HEK293T (cell line): ENCODE results near the gene MYLK4.

Experiments
- CTCF ChIA-PET: fragments of 350-600 bp; formaldehyde crosslinking; extraction: SDS; loops from one replicate; lab custom pipeline; 2021; ENCODE audit warnings: antibody characterized with exemption, inconsistent platforms; lab: Yijun Ruan, JAX
- POLR2A ChIA-PET: fragments of 350-600 bp; formaldehyde crosslinking; extraction: SDS; loops from one replicate; lab custom pipeline; 2020; ENCODE audit warnings: antibody characterized with exemption, inconsistent platforms; lab: Yijun Ruan, JAX
- DNase-seq: peaks from one replicate; pipeline ENCODE4 v3.0.0; 2012; ENCODE audit warnings: mixed read lengths; ENCODE audit errors: extremely low spot score
- ARNT ChIP-seq: fragments of 450-650 bp; IDR thresholded peaks from 2 replicates; pipeline ENCODE4 v1.6.1; 2017; ENCODE audit warnings: mild to moderate bottlenecking
- BHLHE40 ChIP-seq: fragments of 450-650 bp; IDR thresholded peaks from 2 replicates; pipeline ENCODE4 v1.6.1; 2016; ENCODE audit warnings: mild to moderate bottlenecking, moderate library complexity, borderline replicate concordance
- CTBP1 ChIP-seq: fragments of 450-650 bp; IDR thresholded peaks from 2 replicates; pipeline ENCODE4 v1.6.1; 2016; ENCODE audit warnings: borderline replicate concordance
- ELF4 ChIP-seq: fragments of 450-650 bp; IDR thresholded peaks from 2 replicates; pipeline ENCODE4 v1.6.1; 2017; ENCODE audit warnings: antibody characterized with exemption
- FOXA1 ChIP-seq: fragments of 450-650 bp; IDR thresholded peaks from 2 replicates; pipeline ENCODE4 v1.6.1; 2016; ENCODE audit warnings: mild to moderate bottlenecking
- FOXK2 ChIP-seq: fragments of 450-650 bp; IDR thresholded peaks from 2 replicates; pipeline ENCODE4 v1.6.1; 2016; ENCODE audit warnings: mild to moderate bottlenecking
- FOXM1 ChIP-seq: fragments of 450-650 bp; IDR thresholded peaks from 2 replicates; pipeline ENCODE4 v1.6.1; 2017; ENCODE audit warnings: mild to moderate bottlenecking, borderline replicate concordance
- HDGF ChIP-seq: fragments of 450-650 bp; IDR thresholded peaks from 2 replicates; pipeline ENCODE4 v1.6.1; 2017; ENCODE audit warnings: antibody characterized with exemption, borderline replicate concordance
- L3MBTL2 ChIP-seq: fragments of 450-650 bp; conservative IDR thresholded peaks from 2 replicates; pipeline ENCODE4 v1.6.1; 2016; ENCODE audit warnings: mild to moderate bottlenecking
- LEF1 ChIP-seq: fragments of 450-650 bp; IDR thresholded peaks from 2 replicates; pipeline ENCODE4 v1.6.1; 2017; ENCODE audit warnings: mild to moderate bottlenecking, borderline replicate concordance
- NFRKB ChIP-seq: fragments of 450-650 bp; IDR thresholded peaks from 2 replicates; pipeline ENCODE4 v1.6.1; 2016; ENCODE audit warnings: mild to moderate bottlenecking, moderate library complexity
- PKNOX1 ChIP-seq: fragments of 450-650 bp; IDR thresholded peaks from 2 replicates; pipeline ENCODE4 v1.6.1; 2016
- SP1 ChIP-seq: fragments of 450-650 bp; IDR thresholded peaks from 2 replicates; pipeline ENCODE4 v1.6.1; 2017
- SUZ12 ChIP-seq: fragments of 450-650 bp; IDR thresholded peaks from 2 replicates; pipeline ENCODE4 v1.6.1; 2016; ENCODE audit warnings: mild to moderate bottlenecking
- TARDBP ChIP-seq: fragments of 450-650 bp; IDR thresholded peaks from 2 replicates; pipeline ENCODE4 v1.6.1; 2016
- ZNF384 ChIP-seq: fragments of 450-650 bp; IDR thresholded peaks from 2 replicates; pipeline ENCODE4 v1.6.1; 2016

The MYLK4 gene

DNA sequence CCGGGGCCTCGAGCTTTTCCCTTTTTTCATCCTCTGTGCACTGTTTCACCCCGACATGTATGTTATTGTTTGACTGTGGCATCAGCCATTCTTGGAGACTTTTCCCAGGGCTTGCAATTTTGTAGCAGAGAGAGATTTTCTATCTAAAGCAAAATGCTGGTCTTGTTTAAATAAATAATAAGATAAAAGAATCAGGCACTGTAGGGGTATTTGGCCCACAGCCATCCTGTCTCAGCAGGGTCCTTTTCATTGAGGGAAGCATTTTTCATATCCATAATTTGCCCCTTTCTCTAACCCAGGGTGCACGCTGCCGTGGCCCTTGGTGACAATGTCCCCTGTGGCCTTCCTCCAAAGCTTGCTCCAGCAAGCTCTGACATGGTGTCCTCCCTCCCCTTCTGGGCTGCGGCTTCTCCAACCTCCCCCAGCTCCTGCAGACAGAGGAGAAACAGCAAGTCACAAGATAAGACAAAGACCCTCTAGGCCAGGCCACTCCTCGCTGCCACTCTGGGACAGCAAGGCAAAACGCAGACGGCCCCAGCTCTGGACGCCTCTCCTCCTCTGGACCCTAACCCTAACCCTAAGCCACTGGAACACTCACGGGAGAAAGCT is 117.6 kb downstream of the MYLK4 start:
- no peak for TF ChIP-seq TARDBP
- no peak for TF ChIP-seq BHLHE40
- no peak for TF ChIP-seq ZNF384
- no peak for TF ChIP-seq ELF4
- TF ChIP-seq FOXA1 = no peak
- no peak for TF ChIP-seq ARNT
- TF ChIP-seq PKNOX1 = no peak
- TF ChIP-seq LEF1 = no peak
- no peak for TF ChIP-seq L3MBTL2
- TF ChIP-seq SP1 = no peak
- TF ChIP-seq FOXM1 = no peak
- no peak for TF ChIP-seq NFRKB
- no peak for TF ChIP-seq HDGF
- no peak for TF ChIP-seq FOXK2
- no peak for TF ChIP-seq SUZ12
- no peak for TF ChIP-seq CTBP1
- no peak for DNase-seq
- ChIA-PET CTCF (interaction anchor here (1.1 to 2.0 kb wide), 5 partner anchors 7 to 279 kb away, joined by 3 to 19 read pairs (median 5); no protein-coding TSS in a partner anchor), POLR2A (interaction anchor here (0.6 to 1.7 kb wide), 5 partner anchors 37 to 1035 kb away, joined by 3 to 5 read pairs (median 3); no protein-coding TSS in a partner anchor)

GRCh38 chr6:2632368-2632767 is 118.4 kb downstream of the MYLK4 start:
- DNase-seq = no peak
- POLR2A ChIA-PET = interaction anchor here (1.0 to 1.7 kb wide), 2 partner anchors 1026 to 1035 kb away, joined by 3 to 5 read pairs; no protein-coding TSS in a partner anchor
- no peak for TF ChIP-seq L3MBTL2
- TF ChIP-seq SUZ12 = no peak
- TF ChIP-seq ELF4 = no peak
- TF ChIP-seq ARNT = no peak
- TF ChIP-seq FOXM1 = no peak
- no peak for TF ChIP-seq FOXA1
- TF ChIP-seq ZNF384 = no peak
- CTCF ChIA-PET = no interaction called here

GRCh38 chr6:2630891-2631571 is 119.7 kb downstream of the MYLK4 start:
- ChIA-PET POLR2A (no interaction called here), CTCF (interaction anchor here (0.6 to 1.0 kb wide), 4 partner anchors 12 to 564 kb away, joined by 3 read pairs; no protein-coding TSS in a partner anchor)
- no peak for DNase-seq
- no peak for TF ChIP-seq CTBP1
- no peak for TF ChIP-seq SUZ12
- no peak for TF ChIP-seq LEF1
- TF ChIP-seq ZNF384 = no peak
- TF ChIP-seq BHLHE40 = no peak
- TF ChIP-seq FOXM1 = no peak
- no peak for TF ChIP-seq TARDBP
- TF ChIP-seq HDGF = no peak
- TF ChIP-seq ELF4 = no peak
- no peak for TF ChIP-seq SP1
- TF ChIP-seq L3MBTL2 = no peak
- TF ChIP-seq FOXA1 = no peak
- TF ChIP-seq FOXK2 = no peak
- TF ChIP-seq NFRKB = no peak
- TF ChIP-seq PKNOX1 = no peak
- TF ChIP-seq ARNT = no peak

- CTCF ChIA-PET = interaction anchor here (1.0 kb wide), 1 partner anchor 12 kb away, joined by 3 read pairs; no protein-coding TSS in a partner anchor
- DNase-seq = no peak
- POLR2A ChIA-PET = interaction anchor here (1.0 kb wide), 1 partner anchor 1023 kb away, joined by 4 read pairs; no protein-coding TSS in a partner anchor
- no peak for TF ChIP-seq ELF4
- no peak for TF ChIP-seq HDGF
- TF ChIP-seq ARNT = no peak
- no peak for TF ChIP-seq LEF1
- TF ChIP-seq PKNOX1 = no peak
- TF ChIP-seq FOXM1 = no peak
- no peak for TF ChIP-seq SUZ12
- TF ChIP-seq SP1 = no peak
These were observed 120.4 kb downstream of the MYLK4 start for GRCh38 chr6:2630359-2630758.

GRCh38 chr6:2626401-2626800 is 124.3 kb downstream of the MYLK4 start:
- POLR2A ChIA-PET = no interaction called here
- no peak for TF ChIP-seq SUZ12
- TF ChIP-seq FOXK2 = no peak
- no peak for TF ChIP-seq PKNOX1
- TF ChIP-seq SP1 = no peak
- CTCF ChIA-PET = interaction anchor here (1.8 kb wide), 1 partner anchor 8 kb away, joined by 7 read pairs; no protein-coding TSS in a partner anchor
- DNase-seq = no peak
